GM12878 (cell line): ENCODE results near the gene ANKRD13B. TPM values are rescaled to one million over a fixed set of nuclear protein-coding genes. Genes with fewer than 3 reads are reported as not detected.

ENCODE experiments used
- ATAC-seq: fragments of 200-7000 bp; cut with Tn5 transposase; 3 replicates; pipeline ENCODE4 v1.9.1; 2020; ENCODE audit warnings: mild to moderate bottlenecking, moderate library complexity
- BruUV-seq: library from RNA; stranded (reverse); fragments of 400-500 nt; replicated peaks from 2 replicates; lab custom pipeline; 2021; lab: Mats Ljungman, UMichigan
- CTCF ChIA-PET: fragments of 300-600 bp; sonication (Branson Sonifier 250); formaldehyde crosslinking; extraction: SDS; loops from one replicate; lab custom pipeline; 2021; ENCODE audit warnings: inconsistent platforms; lab: Yijun Ruan, JAX
- POLR2A ChIA-PET: fragments of 350-600 bp; formaldehyde crosslinking; extraction: SDS; loops from one replicate; lab custom pipeline; 2021; ENCODE audit warnings: inconsistent platforms; lab: Charles Lee
- RAD21 ChIA-PET: fragments of 300-600 bp; sonication (Branson Sonifier 250); formaldehyde crosslinking; loops from one replicate; lab custom pipeline; 2023; ENCODE audit warnings: antibody characterized with exemption; ENCODE audit not compliant: unreplicated experiment; lab: Charles Lee
- SMC1A ChIA-PET: fragments of 300-600 bp; sonication (Branson Sonifier 250); formaldehyde crosslinking; loops from one replicate; lab custom pipeline; 2023; ENCODE audit not compliant: unreplicated experiment, uncharacterized antibody; lab: Charles Lee
- DNase-seq: peaks from one replicate; pipeline ENCODE4 v3.0.0-alpha.2; 2011; ENCODE audit warnings: low read depth, low spot score
- FAIRE-seq: peaks from 3 replicates; lab custom pipeline; 2011; peaks lifted over from hg19 to GRCh38; lab: Jason Lieb, UNC
- H2AFZ ChIP-seq: 2 replicates; pipeline ENCODE4 v1.6.0; 2011; ENCODE audit warnings: low read depth, low read length, control low read depth; ENCODE audit not compliant: control insufficient read depth
- H3K27ac ChIP-seq: 2 replicates; pipeline ENCODE4 v1.5.1; 2011; ENCODE audit warnings: control low read depth; ENCODE audit not compliant: control insufficient read depth, insufficient read depth
- H3K27me3 ChIP-seq, 2 experiments: replicated peaks in 1 of 2; 2 replicates each; pipeline versions ENCODE4 v1.6.0 to v1.6.1; 2011; ENCODE audit warnings: low read length in 1 of 2; ENCODE audit not compliant: control insufficient read depth in 2 of 2, insufficient read depth in 2 of 2
- H3K36me3 ChIP-seq, 2 experiments: 2 replicates each; pipeline ENCODE4 v1.5.1; 2011; ENCODE audit warnings: low read length in 1 of 2; ENCODE audit not compliant: control insufficient read depth in 2 of 2, insufficient read depth in 2 of 2
- H3K4me1 ChIP-seq: 2 replicates; pipeline ENCODE4 v1.6.1; 2011; ENCODE audit warnings: mild to moderate bottlenecking, low read length, moderate library complexity, mixed read lengths; ENCODE audit not compliant: control insufficient read depth, insufficient read depth
- H3K4me2 ChIP-seq: 2 replicates; pipeline ENCODE4 v1.6.0; 2011; ENCODE audit warnings: control low read depth; ENCODE audit not compliant: control insufficient read depth, insufficient read depth
- H3K4me3 ChIP-seq: fragments of 200-600 bp; sonication (generic); 2 replicates; pipeline ENCODE4 v1.5.1; 2016
- H3K79me2 ChIP-seq: 2 replicates; pipeline ENCODE4 v1.6.0; 2011; ENCODE audit warnings: low read length; ENCODE audit not compliant: control insufficient read depth, insufficient read depth
- H3K9ac ChIP-seq: 2 replicates; pipeline ENCODE4 v1.8.0; 2011; ENCODE audit warnings: low read length, control low read depth, mixed read lengths; ENCODE audit not compliant: control insufficient read depth, insufficient read depth
- H3K9me3 ChIP-seq: replicated peaks from 3 replicates; pipeline ENCODE4 v1.5.1; 2011; ENCODE audit warnings: mild to moderate bottlenecking, low read length; ENCODE audit not compliant: control insufficient read depth, insufficient read depth
- H4K20me1 ChIP-seq: 2 replicates; pipeline ENCODE4 v1.6.0; 2011; ENCODE audit not compliant: control insufficient read depth, insufficient read depth
- CBX5 ChIP-seq: sonication (generic); IDR thresholded peaks from 2 replicates; pipeline ENCODE4 v1.6.1; 2016; ENCODE audit warnings: low read depth, moderate library complexity, mild to moderate bottlenecking, inconsistent platforms
- CHD2 ChIP-seq: IDR thresholded peaks from 2 replicates; pipeline ENCODE4 v1.6.1; 2011; ENCODE audit warnings: low read depth, low read length, improper control_type of control experiment, borderline replicate concordance
- CREB1 ChIP-seq: IDR thresholded peaks from 2 replicates; pipeline ENCODE4 v1.6.1; 2012; ENCODE audit warnings: low read depth, mild to moderate bottlenecking, inconsistent platforms
- DPF2 ChIP-seq: fragments of 450-650 bp; IDR thresholded peaks from 2 replicates; pipeline ENCODE4 v1.6.1; 2017; ENCODE audit warnings: mild to moderate bottlenecking
- ESRRA ChIP-seq: IDR thresholded peaks from 2 replicates; pipeline ENCODE4 v1.6.1; 2012; ENCODE audit warnings: mild to moderate bottlenecking, low read length, improper control_type of control experiment
- KDM1A ChIP-seq: fragments of 200-600 bp; sonication (generic); IDR thresholded peaks from 2 replicates; pipeline ENCODE4 v1.6.1; 2016; ENCODE audit warnings: borderline replicate concordance
- NFYA ChIP-seq: IDR thresholded peaks from 2 replicates; pipeline ENCODE4 v1.6.1; 2011; ENCODE audit warnings: low read depth, mild to moderate bottlenecking, low read length, improper control_type of control experiment, borderline replicate concordance
- NFYB ChIP-seq: IDR thresholded peaks from 2 replicates; pipeline ENCODE4 v1.6.1; 2011; ENCODE audit warnings: low read depth, mild to moderate bottlenecking, low read length, improper control_type of control experiment, moderate library complexity; ENCODE audit not compliant: insufficient read depth
- RB1 ChIP-seq: fragments of 450-650 bp; formaldehyde crosslinking; IDR thresholded peaks from 2 replicates; pipeline ENCODE4 v1.6.1; 2017; ENCODE audit warnings: mild to moderate bottlenecking, borderline replicate concordance
- TARDBP ChIP-seq: IDR thresholded peaks from 2 replicates; pipeline ENCODE4 v1.6.1; 2016; ENCODE audit warnings: borderline replicate concordance
- ZNF274 ChIP-seq: IDR thresholded peaks from one replicate; pipeline ENCODE4 v1.8.0; 2011; ENCODE audit not compliant: insufficient read length, insufficient read depth
- WGBS: methylation state at CpG from one replicate; pipeline ENCODE4 v1.1.6; 2016; ENCODE audit warnings: low lambda C conversion rate; ENCODE audit not compliant: insufficient replicate concordance, insufficient coverage; ENCODE audit errors: missing lambda C conversion rate; 5-methylcytosine and 5-hydroxymethylcytosine counted together
- in situ Hi-C: fragments of 300-500 bp; cut with MboI; formaldehyde crosslinking; loops from 9 replicates; pipeline ENCODE4 v1.14.3; 2018; ENCODE audit warnings: mixed read lengths
- intact Hi-C: fragments of 100-400 bp; cut with micrococcal nuclease; formaldehyde crosslinking; loops from one replicate; pipeline ENCODE4 v1.14.2; 2022; ENCODE audit not compliant: unreplicated experiment
- polyA plus RNA-seq, 11 experiments: library from polyadenylated mRNA; depleted of rRNA in 4 of 11; unstranded in 6 of 11; stranded (reverse) in 5 of 11; fragments of >200 nt; fragmentation: Nextera tagmentation in 4 of 11; fragmentation: Illumina TruSeq in 1 of 11; extraction: Ambion mirVana in 4 of 11; extraction: Trizol in 1 of 11; gene quantifications; 1 replicate in 1 of 11; 2 replicates in 10 of 11; pipeline versions ENCODE4 v1.2.1 to v1.2.3, GENCODE V29; 2011 to 2016; ENCODE audit warnings: inconsistent platforms in 2 of 11, missing spikeins in 2 of 11, low read depth in 1 of 11
- total RNA-seq, 4 experiments: library from RNA; depleted of rRNA in 3 of 4; stranded (reverse); fragments of >200 nt in 3 of 4; fragmentation: Illumina TruSeq in 1 of 4; extraction: Trizol in 1 of 4; gene quantifications; 2 replicates each; pipeline versions ENCODE4 v1.2.1 to v1.2.3, GENCODE V29; 2013 to 2021
- TF ChIP-seq, protein P1 (sequence below): fragments of 450-650 bp; IDR thresholded peaks from 2 replicates; pipeline ENCODE4 v1.6.1; 2017; ENCODE audit warnings: mild to moderate bottlenecking, low read depth, inconsistent platforms; ENCODE audit not compliant: poor library complexity, severe bottlenecking

The ANKRD13B gene
- total and polyA plus RNA-seq, 10 of the 15 experiments (the other 5 are each of a cell fraction or from before 2014, with no cell fraction given) = 0.18 to 15.0 (median 2.8) TPM

DNA sequence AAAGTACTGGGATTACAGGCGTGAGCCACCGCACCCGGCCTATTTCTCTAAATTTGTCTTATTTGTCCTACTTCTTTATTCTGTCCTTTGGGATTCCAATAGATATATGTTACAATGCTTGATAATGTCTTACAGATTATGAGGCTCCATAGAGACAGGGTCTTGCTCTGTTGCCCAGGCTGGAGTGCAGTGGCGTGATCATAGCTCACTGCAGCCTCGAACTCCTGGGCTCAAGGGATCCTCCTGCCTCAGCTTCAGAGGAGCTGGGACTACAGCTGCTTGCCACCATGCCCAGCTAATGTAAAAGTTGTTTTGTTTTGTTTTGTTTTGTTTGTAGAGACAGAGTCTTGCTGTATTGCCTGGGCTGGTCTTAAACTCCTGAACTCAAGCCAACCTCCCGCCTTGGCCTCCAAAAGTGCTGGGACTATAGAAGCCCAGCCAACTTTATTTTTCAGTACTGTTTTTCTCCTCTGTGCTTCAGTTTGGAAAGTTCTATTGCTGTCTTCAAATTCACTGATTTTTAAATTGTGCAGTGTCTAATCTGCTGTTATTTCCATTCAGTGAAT is 10.3 kb downstream of the ANKRD13B start:
- TF ChIP-seq ZNF274 = no peak
- no peak for TF ChIP-seq CREB1
- TF ChIP-seq NFYA = no peak
- TF ChIP-seq KDM1A = no peak
- TF ChIP-seq, all 136 proteins: peak for 0
- ChIA-PET CTCF (interaction anchor here (0.7 kb wide), 1 partner anchor 23 kb away, joined by 3 read pairs; no protein-coding TSS in a partner anchor), SMC1A (no interaction called here), POLR2A (no interaction called here), RAD21 (no interaction called here)
- H3K4me1 ChIP-seq = peaks cover 11% of the 10 kb centered on the region
- no peaks in the 10 kb centered on the region for H3K9me3 ChIP-seq
- BruUV-seq = no TSS peak
- no peak overlapping the region for H3K9ac ChIP-seq
- in situ Hi-C loops = no loop called here
- 75% methylated on average over 6 of the region's 6 CpGs for WGBS
- FAIRE-seq (no peak), DNase-seq (no peak), ATAC-seq (no peak)
- no peaks in the 10 kb centered on the region for H4K20me1 ChIP-seq
- no peaks in the 10 kb centered on the region for H3K36me3 ChIP-seq
- no peak overlapping the region for H2AFZ ChIP-seq
- H3K27ac ChIP-seq = no peak overlapping the region
- H3K4me3 ChIP-seq = no peak overlapping the region
- intact Hi-C loops = no loop called here
- no peaks in the 10 kb centered on the region for H3K79me2 ChIP-seq
- H3K4me2 ChIP-seq = no peak overlapping the region
- H3K27me3 ChIP-seq = no peaks in the 10 kb centered on the region

DNA sequence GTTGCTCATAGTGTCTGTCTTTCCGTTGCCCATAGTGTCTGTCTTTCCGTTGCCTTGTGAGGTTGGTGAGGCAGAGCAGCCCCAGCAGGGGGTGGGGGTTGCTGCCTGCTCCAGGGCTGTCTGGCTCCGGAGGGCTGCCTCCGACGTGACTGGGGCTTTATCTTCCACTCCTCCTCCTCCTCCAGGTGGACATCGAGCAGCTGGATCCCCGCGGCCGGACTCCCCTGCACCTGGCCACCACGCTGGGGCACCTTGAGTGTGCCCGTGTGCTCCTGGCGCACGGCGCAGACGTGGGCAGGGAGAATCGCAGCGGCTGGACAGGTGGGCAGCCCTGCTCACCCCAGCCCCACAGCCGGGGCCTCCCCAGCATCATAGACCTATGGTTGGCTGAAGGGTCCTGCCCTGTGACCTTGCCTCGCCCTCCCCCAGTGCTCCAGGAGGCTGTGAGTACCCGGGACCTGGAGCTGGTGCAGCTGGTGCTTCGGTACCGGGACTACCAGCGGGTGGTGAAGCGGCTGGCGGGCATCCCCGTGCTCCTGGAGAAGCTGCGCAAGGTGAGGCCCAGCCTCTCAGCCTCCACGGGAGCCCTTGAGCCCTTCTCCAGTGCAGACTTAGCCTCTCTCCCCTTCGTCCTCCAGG is 14.7 kb downstream of the ANKRD13B start:
- Histone ChIP-seq H4K20me1 (no peaks in the 10 kb centered on the region), H3K36me3 (no peaks in the 10 kb centered on the region), H3K4me1 (no peaks in the 10 kb centered on the region), H3K4me2 (no peak overlapping the region), H3K9me3 (no peaks in the 10 kb centered on the region), H3K4me3 (no peak overlapping the region), H3K27ac (no peak overlapping the region), H3K9ac (no peak overlapping the region), H2AFZ (no peak overlapping the region), H3K79me2 (no peaks in the 10 kb centered on the region), H3K27me3 (no peaks in the 10 kb centered on the region)
- WGBS = 82% methylated on average over 29 of the region's 29 CpGs
- no TSS peak for BruUV-seq
- no peak for DNase-seq
- no peak for ATAC-seq
- ChIA-PET SMC1A (interaction anchor here (0.6 kb wide), 2 partner anchors 114 to 359 kb away, joined by 3 read pairs; no protein-coding TSS in a partner anchor), RAD21 (interaction anchor here (1.3 to 1.7 kb wide), 2 partner anchors 10 to 27 kb away, joined by 3 to 5 read pairs; no protein-coding TSS in a partner anchor), POLR2A (no interaction called here), CTCF (interaction anchor here (1.3 to 3.5 kb wide), 3 partner anchors 9 to 238 kb away, joined by 5 to 18 read pairs (median 5); no protein-coding TSS in a partner anchor)
- in situ Hi-C loops (no loop called here), intact Hi-C loops (no loop called here)
- FAIRE-seq = no peak
- TF ChIP-seq, protein P1, sequence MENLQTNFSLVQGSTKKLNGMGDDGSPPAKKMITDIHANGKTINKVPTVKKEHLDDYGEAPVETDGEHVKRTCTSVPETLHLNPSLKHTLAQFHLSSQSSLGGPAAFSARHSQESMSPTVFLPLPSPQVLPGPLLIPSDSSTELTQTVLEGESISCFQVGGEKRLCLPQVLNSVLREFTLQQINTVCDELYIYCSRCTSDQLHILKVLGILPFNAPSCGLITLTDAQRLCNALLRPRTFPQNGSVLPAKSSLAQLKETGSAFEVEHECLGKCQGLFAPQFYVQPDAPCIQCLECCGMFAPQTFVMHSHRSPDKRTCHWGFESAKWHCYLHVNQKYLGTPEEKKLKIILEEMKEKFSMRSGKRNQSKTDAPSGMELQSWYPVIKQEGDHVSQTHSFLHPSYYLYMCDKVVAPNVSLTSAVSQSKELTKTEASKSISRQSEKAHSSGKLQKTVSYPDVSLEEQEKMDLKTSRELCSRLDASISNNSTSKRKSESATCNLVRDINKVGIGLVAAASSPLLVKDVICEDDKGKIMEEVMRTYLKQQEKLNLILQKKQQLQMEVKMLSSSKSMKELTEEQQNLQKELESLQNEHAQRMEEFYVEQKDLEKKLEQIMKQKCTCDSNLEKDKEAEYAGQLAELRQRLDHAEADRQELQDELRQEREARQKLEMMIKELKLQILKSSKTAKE = no peak
- TF ChIP-seq NFYB (no peak), DPF2 (no peak), RB1 (no peak), TARDBP (no peak), CHD2 (no peak), CBX5 (no peak), ESRRA (no peak)
